Ectodermal cell (in vitro differentiated cells): ENCODE results near the gene ADGRB3.

Source experiments
- H3K27ac ChIP-seq: 2 replicates; pipeline ENCODE4 v1.7.0; 2013; ENCODE audit warnings: mild to moderate bottlenecking, low read depth, low read length; ENCODE audit not compliant: insufficient read depth, poor library complexity, severe bottlenecking
- H3K27me3 ChIP-seq: 2 replicates; pipeline ENCODE4 v1.7.0; 2013; ENCODE audit warnings: mild to moderate bottlenecking, low read length; ENCODE audit not compliant: insufficient read depth, control insufficient read depth, poor library complexity, severe bottlenecking
- H3K36me3 ChIP-seq: one replicate; pipeline ENCODE4 v1.7.0; 2013; ENCODE audit warnings: low read length; ENCODE audit not compliant: control insufficient read depth, insufficient read depth
- H3K4me1 ChIP-seq: one replicate; pipeline ENCODE4 v1.7.0; 2013; ENCODE audit warnings: low read length; ENCODE audit not compliant: control insufficient read depth, insufficient read depth
- H3K4me3 ChIP-seq: 2 replicates; pipeline ENCODE4 v1.7.0; 2013; ENCODE audit warnings: low read depth, low read length, control low read depth; ENCODE audit not compliant: insufficient read depth
- H3K9me3 ChIP-seq: 2 replicates; pipeline ENCODE4 v1.7.0; 2013; ENCODE audit warnings: mild to moderate bottlenecking, low read length, moderate library complexity; ENCODE audit not compliant: control insufficient read depth
- WGBS, 2 experiments: methylation state at CpG; one replicate each; pipeline ENCODE4 v1.1.7; 2013; ENCODE audit warnings: missing lambda C conversion rate in 2 of 2; 5-methylcytosine and 5-hydroxymethylcytosine counted together

The ADGRB3 gene

DNA sequence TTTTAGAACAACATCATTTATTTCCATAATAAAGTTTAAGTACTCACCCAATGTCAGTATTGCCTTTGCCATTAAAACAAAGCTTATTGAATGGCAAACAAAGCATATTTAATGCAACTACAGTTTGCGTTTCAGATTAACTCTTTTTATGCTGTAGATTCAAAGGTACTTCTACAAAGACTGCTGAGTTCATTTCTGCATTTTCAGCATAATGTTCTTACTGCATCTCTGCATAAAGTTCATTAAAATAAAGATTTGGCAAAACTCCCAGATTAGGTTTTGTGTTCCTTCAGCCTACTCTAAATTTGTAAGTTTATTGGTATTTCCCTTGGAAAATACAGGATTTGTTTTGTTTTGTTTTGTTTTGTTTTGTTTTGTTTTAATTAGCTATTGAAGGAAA lies 359.4 kb downstream of the ADGRB3 start:
- Histone ChIP-seq H3K27me3 (no peaks in the 10 kb centered on the region), H3K4me1 (no peaks in the 10 kb centered on the region), H3K4me3 (no peak overlapping the region), H3K27ac (no peak overlapping the region), H3K36me3 (no peaks in the 10 kb centered on the region), H3K9me3 (no peaks in the 10 kb centered on the region)
- 94% methylated on average over 1 of the region's 1 CpG for WGBS, 2 experiments

DNA sequence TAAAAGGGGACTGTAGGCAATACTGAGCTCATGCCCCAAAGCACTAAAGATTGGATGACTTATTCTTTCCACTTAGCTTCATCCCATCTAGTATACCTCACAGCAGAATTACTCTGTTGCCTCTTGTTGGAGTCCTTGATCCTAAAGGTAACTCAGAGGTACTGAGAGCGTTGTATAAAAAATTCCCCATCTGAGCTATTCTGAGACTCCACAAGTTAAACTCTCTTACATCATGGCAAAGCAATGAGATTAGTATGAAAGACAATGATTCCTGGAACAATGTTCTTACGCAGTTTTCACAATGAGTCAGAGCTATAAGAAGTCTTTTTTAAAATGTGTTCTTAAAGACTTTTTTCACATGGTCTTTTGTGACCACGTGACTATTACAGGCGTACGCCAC lies 370.1 kb downstream of the ADGRB3 start:
- Histone ChIP-seq H3K27ac (no peak overlapping the region), H3K4me1 (no peaks in the 10 kb centered on the region), H3K4me3 (no peak overlapping the region), H3K36me3 (no peaks in the 10 kb centered on the region), H3K27me3 (no peaks in the 10 kb centered on the region), H3K9me3 (no peaks in the 10 kb centered on the region)
- WGBS, 2 experiments = 97 to 100% methylated on average over 5 of the region's 5 CpGs

DNA sequence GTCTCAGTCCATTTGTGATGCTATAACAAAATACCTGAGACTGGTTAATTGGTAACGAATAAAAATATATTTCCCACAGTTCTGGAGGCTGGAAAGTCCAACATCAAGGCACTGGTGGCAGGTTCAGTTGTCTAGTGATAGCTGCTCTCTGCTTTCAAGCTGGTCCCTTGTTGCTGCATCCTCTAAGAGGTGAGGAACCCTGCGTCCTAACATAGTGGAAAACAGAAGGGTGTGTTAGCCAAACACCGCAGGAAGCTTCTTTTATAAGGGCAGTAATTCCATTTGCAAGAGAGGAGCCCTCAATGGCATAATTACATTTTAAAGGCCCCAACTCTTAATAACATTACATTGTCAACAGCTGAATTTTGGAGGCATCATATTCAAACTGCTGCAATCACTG lies 372.7 kb downstream of the ADGRB3 start:
- Histone ChIP-seq H3K4me3 (no peak overlapping the region), H3K27me3 (no peaks in the 10 kb centered on the region), H3K4me1 (no peaks in the 10 kb centered on the region), H3K27ac (no peak overlapping the region), H3K9me3 (no peaks in the 10 kb centered on the region), H3K36me3 (no peaks in the 10 kb centered on the region)
- WGBS, 2 experiments = 46% methylated on average over 3 of the region's 3 CpGs

DNA sequence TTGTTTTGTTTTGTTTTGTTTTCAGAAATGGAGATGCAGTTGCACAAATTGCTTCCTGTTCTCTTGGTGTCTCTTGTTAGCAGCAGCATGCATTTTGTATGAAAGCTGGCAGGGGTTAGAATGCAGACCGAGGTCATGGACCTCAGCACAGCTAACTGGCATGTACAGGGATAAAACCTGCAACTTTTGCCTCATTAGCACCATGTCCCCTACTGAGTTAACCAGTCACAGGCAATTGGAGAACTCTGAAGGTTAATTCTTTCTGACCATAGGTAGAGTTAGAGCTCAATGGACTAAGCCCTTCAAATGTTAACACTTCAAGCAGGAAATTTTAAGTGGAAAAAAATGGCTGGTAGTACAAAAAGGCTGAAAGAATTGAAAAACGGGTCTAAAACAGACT lies 377.1 kb downstream of the ADGRB3 start:
- WGBS, 2 experiments = 75 to 83% methylated on average over 2 of the region's 2 CpGs
- H3K4me1 ChIP-seq = no peaks in the 10 kb centered on the region
- no peaks in the 10 kb centered on the region for H3K9me3 ChIP-seq
- H3K36me3 ChIP-seq = no peaks in the 10 kb centered on the region
- H3K27me3 ChIP-seq = no peaks in the 10 kb centered on the region
- no peak overlapping the region for H3K27ac ChIP-seq
- H3K4me3 ChIP-seq = no peak overlapping the region

DNA sequence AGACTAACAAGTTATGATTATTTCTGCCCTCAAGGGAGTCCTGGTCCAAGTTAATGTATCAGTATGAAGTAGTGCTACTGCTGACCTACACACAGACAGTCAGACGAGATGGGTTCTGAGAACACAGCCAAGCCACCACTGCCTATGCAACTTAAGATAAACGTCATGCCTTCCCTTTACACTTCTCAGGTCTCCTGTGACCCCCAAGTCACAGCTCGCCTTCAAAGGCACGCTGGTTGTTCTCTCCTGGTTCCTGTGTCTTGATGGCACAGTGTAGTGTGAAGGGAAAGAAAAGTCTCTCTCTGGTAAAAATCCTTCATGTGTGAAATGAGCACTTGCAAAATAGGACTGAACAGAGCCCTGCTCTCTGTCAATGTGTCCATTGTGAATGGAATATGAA lies 377.8 kb downstream of the ADGRB3 start:
- H3K4me1 ChIP-seq = no peaks in the 10 kb centered on the region
- no peak overlapping the region for H3K4me3 ChIP-seq
- H3K27ac ChIP-seq = no peak overlapping the region
- H3K9me3 ChIP-seq = no peaks in the 10 kb centered on the region
- H3K27me3 ChIP-seq = no peaks in the 10 kb centered on the region
- H3K36me3 ChIP-seq = no peaks in the 10 kb centered on the region
- 88 to 89% methylated on average over 4 of the region's 4 CpGs for WGBS, 2 experiments

DNA sequence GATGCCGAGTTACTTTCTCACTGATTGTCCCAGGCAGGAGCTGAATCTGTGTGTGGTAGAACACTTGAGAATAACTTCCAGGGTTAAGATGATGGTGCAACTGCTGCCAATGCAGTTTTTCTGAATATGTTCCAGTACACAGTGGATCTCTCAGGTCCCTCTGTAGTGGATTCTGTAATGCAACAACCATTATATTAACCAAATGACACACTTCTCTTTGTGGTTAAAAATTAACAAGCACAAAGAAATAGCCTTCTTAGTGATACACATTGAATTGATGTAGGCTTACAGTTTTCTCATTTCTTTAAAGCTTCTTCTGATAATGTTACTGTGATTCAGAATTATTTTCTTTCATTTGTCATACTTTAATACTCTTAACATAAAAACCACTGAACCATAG lies 383.8 kb downstream of the ADGRB3 start:
- Histone ChIP-seq H3K27ac (no peak overlapping the region), H3K4me1 (no peaks in the 10 kb centered on the region), H3K9me3 (no peaks in the 10 kb centered on the region), H3K4me3 (no peak overlapping the region), H3K27me3 (no peaks in the 10 kb centered on the region), H3K36me3 (no peaks in the 10 kb centered on the region)
- 97 to 100% methylated on average over 1 of the region's 1 CpG for WGBS, 2 experiments

DNA sequence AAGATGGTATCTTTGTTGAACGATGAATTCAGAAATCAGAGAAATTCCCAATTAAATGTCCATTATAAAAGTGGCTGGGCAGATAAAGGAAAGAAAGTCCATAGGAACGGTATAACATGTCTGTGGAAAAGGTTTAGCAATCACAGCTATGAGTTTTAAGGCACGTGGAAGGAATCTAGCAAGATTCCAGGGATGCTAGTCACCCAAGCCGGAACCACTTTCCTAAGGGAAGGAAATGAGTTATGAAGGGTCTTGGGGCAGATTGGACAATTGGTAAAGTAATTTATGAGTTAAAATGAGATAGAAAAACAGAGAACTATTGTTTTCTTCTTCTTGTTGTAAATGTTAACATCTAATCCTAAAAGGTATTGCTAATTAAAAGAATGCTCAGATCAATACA lies 384.8 kb downstream of the ADGRB3 start:
- H3K36me3 ChIP-seq = no peaks in the 10 kb centered on the region
- H3K9me3 ChIP-seq = no peaks in the 10 kb centered on the region
- no peaks in the 10 kb centered on the region for H3K4me1 ChIP-seq
- WGBS, 2 experiments = 94% methylated on average over 4 of the region's 4 CpGs
- H3K4me3 ChIP-seq = no peak overlapping the region
- H3K27me3 ChIP-seq = no peaks in the 10 kb centered on the region
- H3K27ac ChIP-seq = no peak overlapping the region

DNA sequence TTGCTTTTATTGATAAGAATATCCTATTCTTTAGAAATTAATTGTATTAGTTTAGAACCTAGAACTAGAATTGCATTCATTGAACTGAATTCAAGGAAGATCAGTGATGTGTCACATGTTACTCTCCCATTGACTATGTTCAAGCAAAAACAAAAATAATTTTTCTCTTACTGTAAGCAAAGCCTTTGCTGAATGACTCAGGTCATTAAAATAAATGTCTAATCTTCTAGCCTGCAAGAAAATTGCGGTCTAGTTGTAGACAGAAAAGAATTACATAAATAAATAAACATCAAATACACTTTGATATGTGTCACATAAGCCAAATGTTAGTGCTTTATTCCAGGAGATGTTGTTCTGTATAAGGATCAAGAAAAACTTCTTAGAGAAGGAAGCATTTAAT lies 387.9 kb downstream of the ADGRB3 start:
- WGBS, 2 experiments = 67% methylated on average over 1 of the region's 1 CpG; no CpG with 5 or more reads in 1 of the 2 experiments
- no peaks in the 10 kb centered on the region for H3K9me3 ChIP-seq

DNA sequence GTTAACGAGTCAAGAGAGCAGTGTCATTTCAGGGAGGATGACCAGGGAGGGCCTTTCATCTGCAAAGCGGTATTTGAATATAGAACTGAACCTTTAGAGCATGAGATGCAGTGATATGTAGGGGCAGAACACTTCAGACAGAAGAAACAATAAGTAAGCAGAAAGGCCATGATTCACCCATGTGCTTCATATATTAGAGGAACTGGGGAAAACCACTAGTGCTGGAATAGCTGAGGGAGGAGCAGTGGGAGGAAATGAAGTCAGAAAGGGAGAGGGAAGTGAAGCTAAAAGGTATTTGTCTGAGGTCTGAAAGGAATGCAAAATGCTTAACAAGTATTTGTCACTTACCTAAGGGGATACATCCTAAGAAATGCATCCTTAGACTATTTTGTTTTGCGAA lies 391.2 kb downstream of the ADGRB3 start:
- Histone ChIP-seq H3K27ac (no peak overlapping the region), H3K27me3 (no peaks in the 10 kb centered on the region), H3K36me3 (no peaks in the 10 kb centered on the region), H3K4me3 (no peak overlapping the region), H3K4me1 (no peaks in the 10 kb centered on the region), H3K9me3 (no peaks in the 10 kb centered on the region)
- 93 to 99% methylated on average over 3 of the region's 3 CpGs for WGBS, 2 experiments

More for the DNA sequence above, 387.9 kb downstream of the ADGRB3 start:
- no peak overlapping the region for H3K27ac ChIP-seq
- H3K4me3 ChIP-seq = no peak overlapping the region
- no peaks in the 10 kb centered on the region for H3K36me3 ChIP-seq
- no peaks in the 10 kb centered on the region for H3K4me1 ChIP-seq
- H3K27me3 ChIP-seq = no peaks in the 10 kb centered on the region

DNA sequence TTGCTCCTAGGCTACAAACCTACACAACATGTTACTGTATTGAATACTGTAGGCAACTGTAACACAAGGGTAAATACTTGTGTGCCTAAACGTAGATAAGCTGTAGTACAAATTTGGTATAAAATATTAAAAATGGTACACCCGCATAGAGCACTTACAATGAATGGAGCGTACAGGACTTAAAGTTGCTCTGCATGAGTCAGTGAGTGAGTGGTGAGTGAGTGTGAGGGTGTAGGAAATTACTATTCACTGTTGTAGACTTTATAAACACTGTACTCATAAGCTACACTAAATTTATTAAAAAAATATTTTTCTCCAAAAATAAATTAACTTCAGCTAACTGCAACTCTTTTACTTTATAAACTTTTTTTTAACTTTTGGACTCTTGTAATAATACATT lies 391.6 kb downstream of the ADGRB3 start:
- Histone ChIP-seq H3K4me1 (no peaks in the 10 kb centered on the region), H3K36me3 (no peaks in the 10 kb centered on the region), H3K27me3 (no peaks in the 10 kb centered on the region), H3K9me3 (no peaks in the 10 kb centered on the region), H3K27ac (no peak overlapping the region), H3K4me3 (no peak overlapping the region)
- 61 to 64% methylated on average over 3 of the region's 3 CpGs for WGBS, 2 experiments

DNA sequence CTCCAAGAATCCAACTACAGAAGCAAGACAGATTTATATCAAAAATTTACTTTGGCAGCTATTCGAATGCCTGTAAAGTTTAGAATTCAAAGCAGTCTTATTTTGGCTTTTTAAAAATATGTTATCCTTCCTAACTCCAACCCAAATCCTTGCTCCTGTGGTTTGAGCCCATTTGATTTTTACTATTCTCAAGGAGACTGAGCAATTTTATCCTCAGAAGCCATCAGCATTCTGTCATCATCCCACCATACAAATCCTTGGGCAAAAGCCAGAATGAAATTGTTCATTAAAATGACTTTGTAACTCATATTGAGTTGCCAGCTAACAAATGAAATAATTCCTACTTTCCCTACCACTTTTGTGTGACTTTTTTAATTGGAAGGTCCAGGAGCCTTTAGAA lies 392.8 kb downstream of the ADGRB3 start:
- H3K27ac ChIP-seq = no peak overlapping the region
- H3K36me3 ChIP-seq = no peaks in the 10 kb centered on the region
- H3K4me3 ChIP-seq = no peak overlapping the region
- 94 to 100% methylated on average over 1 of the region's 1 CpG for WGBS, 2 experiments
- H3K27me3 ChIP-seq = no peaks in the 10 kb centered on the region
- H3K4me1 ChIP-seq = no peaks in the 10 kb centered on the region
- no peaks in the 10 kb centered on the region for H3K9me3 ChIP-seq
